Measurements from ENCODE around the gene ZSCAN5C.
"Not testable (repeated sequence)": the region's sequence is repeated elsewhere in the genome, so short reads cannot be mapped to it uniquely, and the experiment has no call there.

ZSCAN5C gene

GRCh38 chr19:56193981-56194640 lies 8.0 kb upstream of the ZSCAN5C start:
- no peak for DNase-seq

GRCh38 chr19:56197646-56198045 lies 4.4 kb upstream of the ZSCAN5C start, which contains the start of gene ZSCAN5B:
Gene ZSCAN5B, minus strand, starts transcription at chr19:56197783. Its CDS starts 4,731 bp downstream, at chr19:56193052.
- DNase-seq: not testable (repeated sequence)

GRCh38 chr19:56199687-56200086 lies 2.4 kb upstream of the ZSCAN5C start:
- no peak for DNase-seq

- not testable (repeated sequence) for DNase-seq
Measured at GRCh38 chr19:56207581-56207980, 5.5 kb downstream of the ZSCAN5C start.

- no peak for DNase-seq
Measured at GRCh38 chr19:56209091-56209490, 7.0 kb downstream of the ZSCAN5C start.

- not testable (repeated sequence) for DNase-seq
Measured at GRCh38 chr19:56210036-56210435, 8.0 kb downstream of the ZSCAN5C start.

- no peak for DNase-seq
Measured at GRCh38 chr19:56211718-56212117, 9.6 kb downstream of the ZSCAN5C start.

- DNase-seq: peak; percentile 20 to 24
Measured at GRCh38 chr19:56217039-56217949, 15.2 kb downstream of the ZSCAN5C start.

GRCh38 chr19:56218961-56219360 lies 16.9 kb downstream of the ZSCAN5C start:
- no peak for DNase-seq

- not testable (repeated sequence) for DNase-seq
Measured at GRCh38 chr19:56221442-56221841, 19.4 kb downstream of the ZSCAN5C start.

GRCh38 chr19:56221851-56222250 lies 19.8 kb downstream of the ZSCAN5C start:
- DNase-seq: no peak

GRCh38 chr19:56222901-56223300 lies 20.8 kb downstream of the ZSCAN5C start:
- no peak for DNase-seq

- DNase-seq: no peak
Measured at GRCh38 chr19:56223481-56223880, 21.4 kb downstream of the ZSCAN5C start.

- no peak for DNase-seq
Measured at GRCh38 chr19:56245121-56245740, 43.2 kb downstream of the ZSCAN5C start.

- not testable (repeated sequence) for DNase-seq
Measured at GRCh38 chr19:56245764-56246163, 43.7 kb downstream of the ZSCAN5C start.

GRCh38 chr19:56248736-56249338 lies 46.8 kb downstream of the ZSCAN5C start:
- DNase-seq: not testable (repeated sequence)

GRCh38 chr19:56252699-56253422 lies 50.8 kb downstream of the ZSCAN5C start:
- DNase-seq: peak; percentile 86 to 87

- no peak for DNase-seq
Measured at GRCh38 chr19:56253737-56254136, 51.7 kb downstream of the ZSCAN5C start.

GRCh38 chr19:56258272-56258671 lies 56.2 kb downstream of the ZSCAN5C start:
- no peak for DNase-seq

Data from activated T-cell treated with anti-CD3 and anti-CD28 coated beads, Interleukin-2, amount 50 U/mL, for 48 hours (primary cell).